ENCODE results near the gene DTD1. TPM values are rescaled to one million over a fixed set of nuclear protein-coding genes. Genes with fewer than 3 reads are reported as not detected.

The DTD1 gene
- total RNA-seq, 6 experiments from 2014 or later = 53.6 to 75.1 (median 70.6) TPM

GRCh38 chr20:18633411-18633810 is 45.6 kb downstream of the DTD1 start:
- Mint-ChIP-seq H3K9me3 (no peaks in the 10 kb centered on the region), H3K27ac (no peak overlapping the region), H3K4me3 (no peak overlapping the region), H3K36me3 (ENCODE audit: low read depth) (no peaks in the 10 kb centered on the region; the same call in 1 of the 2 replicates), H3K4me1 (ENCODE audit: low read depth) (peaks cover 26% of the 10 kb centered on the region), H3K27me3 (ENCODE audit: insufficient read depth) (peaks cover 1% of the 10 kb centered on the region; the same call in 1 of the 2 replicates)
- TF ChIP-seq CTCF (IDR thresholded peaks at IDR 0.05) = no peak
- DNase-seq = no peak

GRCh38 chr20:18634501-18634900 is 46.6 kb downstream of the DTD1 start:
- no peaks in the 10 kb centered on the region; the same call in 1 of the 2 replicates for H3K36me3 Mint-ChIP-seq (ENCODE audit: low read depth)
- no peak overlapping the region for H3K27ac Mint-ChIP-seq
- H3K4me3 Mint-ChIP-seq = no peak overlapping the region
- H3K9me3 Mint-ChIP-seq = no peaks in the 10 kb centered on the region
- H3K4me1 Mint-ChIP-seq (ENCODE audit: low read depth) = peaks cover 33% of the 10 kb centered on the region
- H3K27me3 Mint-ChIP-seq (ENCODE audit: insufficient read depth) = peaks cover 1% of the 10 kb centered on the region; the same call in 1 of the 2 replicates
- no peak for TF ChIP-seq CTCF (IDR thresholded peaks at IDR 0.05)
- DNase-seq = no peak

DNA sequence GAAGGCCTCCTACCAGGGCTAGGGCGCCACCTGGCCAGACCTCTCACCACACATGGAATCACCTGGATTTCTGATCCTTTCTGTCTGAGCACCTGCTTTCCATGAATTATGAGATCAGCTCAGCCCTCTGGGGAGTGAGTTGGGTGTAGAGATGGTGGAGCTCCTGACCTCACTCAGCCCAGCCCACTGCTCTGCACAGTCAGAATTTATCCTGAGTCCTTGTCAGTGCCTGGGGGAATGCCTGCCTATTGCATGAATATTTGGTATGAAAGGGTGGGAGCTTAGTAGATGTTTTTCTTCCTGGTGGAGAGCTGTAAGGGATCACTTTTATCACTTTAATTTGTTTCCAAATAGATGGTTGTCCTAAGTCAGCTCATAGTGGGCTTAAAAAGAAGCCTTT is 47.5 kb downstream of the DTD1 start:
- H3K36me3 Mint-ChIP-seq (ENCODE audit: low read depth) = no peaks in the 10 kb centered on the region; the same call in 1 of the 2 replicates
- H3K4me3 Mint-ChIP-seq = no peak overlapping the region
- no peak for DNase-seq
- no peak overlapping the region for H3K27ac Mint-ChIP-seq
- peaks cover 33% of the 10 kb centered on the region for H3K4me1 Mint-ChIP-seq (ENCODE audit: low read depth)
- peaks cover 1% of the 10 kb centered on the region; the same call in 1 of the 2 replicates for H3K27me3 Mint-ChIP-seq (ENCODE audit: insufficient read depth)
- no peaks in the 10 kb centered on the region for H3K9me3 Mint-ChIP-seq
- TF ChIP-seq CTCF (IDR thresholded peaks at IDR 0.05) = no peak

- no peak for TF ChIP-seq CTCF (IDR thresholded peaks at IDR 0.05)
- Mint-ChIP-seq H3K4me3 (no peak overlapping the region), H3K4me1 (ENCODE audit: low read depth) (peaks cover 33% of the 10 kb centered on the region), H3K36me3 (ENCODE audit: low read depth) (no peaks in the 10 kb centered on the region; the same call in 1 of the 2 replicates), H3K27me3 (ENCODE audit: insufficient read depth) (peaks cover 1% of the 10 kb centered on the region; the same call in 1 of the 2 replicates), H3K27ac (no peak overlapping the region), H3K9me3 (no peaks in the 10 kb centered on the region)
- no peak for DNase-seq
These were observed 49.4 kb downstream of the DTD1 start for GRCh38 chr20:18637224-18637623.

DNA sequence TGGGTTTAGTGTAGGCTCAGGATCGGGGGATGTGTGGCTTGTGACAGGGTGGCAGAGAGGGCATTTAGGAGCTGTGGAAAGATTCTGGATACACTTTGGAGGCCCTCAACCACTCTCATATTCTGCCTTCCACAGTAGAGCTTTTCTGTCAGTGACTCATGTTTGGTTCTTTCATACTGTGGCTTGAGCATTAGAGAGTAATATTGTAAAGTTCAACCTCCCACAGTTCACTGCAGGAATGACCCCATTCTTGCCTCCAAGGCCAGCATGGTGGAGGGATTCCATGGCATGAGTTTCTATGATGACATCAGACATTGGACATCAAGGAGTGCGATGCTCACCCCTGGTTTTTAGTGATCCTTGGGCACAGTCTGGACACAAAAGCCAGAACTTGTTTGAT is 50.9 kb downstream of the DTD1 start:
- Mint-ChIP-seq H3K4me1 (ENCODE audit: low read depth) (peaks cover 33% of the 10 kb centered on the region), H3K27me3 (ENCODE audit: insufficient read depth) (peaks cover 1% of the 10 kb centered on the region; the same call in 1 of the 2 replicates), H3K9me3 (no peaks in the 10 kb centered on the region), H3K36me3 (ENCODE audit: low read depth) (no peaks in the 10 kb centered on the region; the same call in 1 of the 2 replicates), H3K27ac (peak overlapping the region; percentile 17; the same call in 1 of the 2 replicates), H3K4me3 (no peak overlapping the region)
- TF ChIP-seq CTCF (IDR thresholded peaks at IDR 0.05) = no peak
- no peak for DNase-seq

Data from HFFc6 (cell line).